GM18508 (cell line): Measurements from ENCODE around the gene MAST4.

Source experiments
- ATAC-seq: cut with Tn5 transposase; IDR thresholded peaks from one replicate; pipeline ENCODE4 v1.9.1; 2021; ENCODE audit warnings: moderate number of reproducible peaks; ENCODE audit not compliant: insufficient read depth, unreplicated experiment

MAST4 gene

DNA sequence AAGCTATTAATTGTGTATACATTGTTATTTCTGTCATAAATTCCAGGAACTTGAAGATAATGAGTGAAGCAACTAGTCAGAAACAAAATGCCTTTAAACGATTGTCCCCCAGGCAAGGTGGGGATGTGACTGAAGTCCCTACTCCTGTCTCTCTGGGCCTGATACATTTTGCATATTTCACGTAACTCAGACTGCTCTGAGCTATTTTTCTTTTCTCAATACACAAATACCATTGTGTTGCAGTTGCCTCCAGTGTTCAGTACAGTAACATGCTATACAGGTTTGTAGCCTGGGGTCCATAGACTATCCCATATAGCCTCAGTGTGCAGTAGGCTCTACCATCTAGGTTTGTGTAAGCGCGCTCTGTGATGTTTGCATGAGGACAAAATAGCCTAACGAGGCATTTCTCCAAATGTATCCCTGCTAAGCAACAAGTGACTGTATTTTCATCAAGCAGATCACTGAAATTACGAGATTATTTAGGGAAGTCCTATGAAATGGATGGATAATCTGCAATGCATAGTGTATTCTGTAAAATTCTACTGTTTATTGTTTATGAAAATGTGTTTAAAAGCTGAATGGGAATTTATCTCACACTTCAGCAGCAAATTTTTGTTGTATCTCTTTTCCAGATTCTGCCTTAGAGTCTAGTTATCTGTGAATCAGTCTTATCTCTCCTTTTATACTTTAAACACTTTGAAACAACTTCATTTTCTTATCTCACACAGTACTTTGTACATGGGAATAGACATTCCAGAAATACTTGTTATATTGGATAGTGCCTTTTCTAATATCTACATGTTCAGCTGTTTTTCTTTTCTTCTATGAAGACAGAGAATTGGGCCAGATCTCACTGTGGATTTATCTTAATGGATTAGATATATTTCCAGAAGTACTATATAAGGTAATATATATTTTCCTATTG is 449.9 kb downstream of the MAST4 start:
- no peak for ATAC-seq

DNA sequence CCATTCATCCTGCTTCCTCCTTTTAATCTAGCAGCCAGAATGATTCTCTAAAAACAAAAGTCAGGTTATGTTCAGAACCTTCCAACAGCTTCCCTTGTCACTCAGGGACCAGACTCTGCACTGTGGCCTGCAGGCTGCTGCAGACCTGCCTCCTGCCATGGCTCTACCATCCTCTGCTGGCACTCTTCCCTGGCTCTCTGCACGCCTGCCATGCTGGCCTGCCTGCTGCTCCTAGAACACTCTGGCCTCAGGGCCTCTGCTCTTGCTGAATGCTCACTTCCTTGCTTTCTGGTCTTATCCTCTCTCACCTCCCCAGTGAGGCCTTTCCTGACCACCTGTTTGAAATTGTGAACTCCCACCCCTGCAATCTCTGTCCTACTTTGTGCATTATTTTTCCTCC is 451.0 kb downstream of the MAST4 start:
- no peak for ATAC-seq

DNA sequence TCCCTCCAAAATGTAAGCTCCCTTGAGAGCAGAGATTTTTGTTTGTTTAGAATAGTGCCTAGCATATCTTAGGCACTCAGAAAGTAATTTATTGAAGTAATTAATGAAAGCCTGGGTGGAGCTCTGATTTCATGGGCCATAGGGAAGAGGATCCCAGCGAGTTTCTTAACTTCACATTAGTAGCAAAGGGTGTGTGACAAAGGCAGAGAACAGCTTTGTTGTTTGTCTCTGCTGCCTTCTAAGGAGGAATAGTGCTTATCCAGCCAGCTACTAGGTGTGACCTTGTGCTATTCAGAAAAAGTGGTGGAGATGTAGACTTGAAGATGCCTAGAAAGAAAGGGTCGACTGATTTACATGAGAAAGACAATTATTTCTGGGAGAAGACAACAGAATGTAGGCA is 451.4 kb downstream of the MAST4 start:
- no peak for ATAC-seq

DNA sequence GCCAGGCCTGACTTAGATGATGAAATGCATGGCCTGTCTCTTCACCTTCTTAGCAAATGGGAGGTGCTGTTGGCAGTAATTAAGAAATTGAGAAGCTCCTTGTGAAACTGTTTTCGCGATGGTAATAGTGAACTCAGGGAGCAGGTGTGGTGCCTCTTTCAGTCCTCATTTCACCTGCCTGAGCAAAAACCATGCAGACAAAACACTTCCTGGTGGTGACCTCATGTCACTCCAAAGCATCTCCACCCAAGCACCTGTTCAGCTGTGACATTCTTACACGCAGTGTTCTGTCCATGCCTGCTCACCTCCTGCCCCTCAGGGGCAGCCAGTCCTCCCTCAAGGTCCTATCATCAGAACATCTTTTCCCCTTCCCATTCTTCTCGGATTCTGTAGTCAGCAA is 453.9 kb downstream of the MAST4 start:
- no peak for ATAC-seq

- ATAC-seq: no peak
These were observed 454.4 kb downstream of the MAST4 start for GRCh38 chr5:67050635-67051034.

GRCh38 chr5:67051164-67051563 is 455.0 kb downstream of the MAST4 start:
- ATAC-seq: no peak

- no peak for ATAC-seq
These were observed 455.8 kb downstream of the MAST4 start for GRCh38 chr5:67052034-67052433.

GRCh38 chr5:67053229-67053628 is 457.0 kb downstream of the MAST4 start:
- no peak for ATAC-seq

GRCh38 chr5:67058998-67059743 is 463.0 kb downstream of the MAST4 start:
- ATAC-seq: no peak

- no peak for ATAC-seq
These were observed 463.7 kb downstream of the MAST4 start for GRCh38 chr5:67059744-67060490.

GRCh38 chr5:67061511-67061910 is 465.3 kb downstream of the MAST4 start:
- no peak for ATAC-seq

DNA sequence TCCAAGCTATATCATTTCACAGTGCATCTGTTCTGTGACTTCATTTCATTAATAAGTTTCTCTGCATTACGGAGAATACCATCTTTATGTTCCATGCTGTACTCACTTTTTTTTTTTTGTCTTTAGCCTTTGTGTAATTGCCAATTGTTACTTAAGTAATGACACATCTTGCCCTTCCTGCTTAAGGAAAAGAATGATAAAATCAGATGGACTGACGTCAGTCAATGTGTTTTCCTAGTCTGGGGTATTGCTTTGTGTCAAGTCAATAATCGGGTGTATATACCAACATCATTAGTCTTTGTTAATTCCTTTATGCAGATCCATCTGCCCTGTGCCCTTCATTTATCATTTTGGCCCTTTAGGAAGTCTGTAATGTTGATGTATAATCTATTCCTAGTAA is 466.9 kb downstream of the MAST4 start:
- ATAC-seq: no peak

DNA sequence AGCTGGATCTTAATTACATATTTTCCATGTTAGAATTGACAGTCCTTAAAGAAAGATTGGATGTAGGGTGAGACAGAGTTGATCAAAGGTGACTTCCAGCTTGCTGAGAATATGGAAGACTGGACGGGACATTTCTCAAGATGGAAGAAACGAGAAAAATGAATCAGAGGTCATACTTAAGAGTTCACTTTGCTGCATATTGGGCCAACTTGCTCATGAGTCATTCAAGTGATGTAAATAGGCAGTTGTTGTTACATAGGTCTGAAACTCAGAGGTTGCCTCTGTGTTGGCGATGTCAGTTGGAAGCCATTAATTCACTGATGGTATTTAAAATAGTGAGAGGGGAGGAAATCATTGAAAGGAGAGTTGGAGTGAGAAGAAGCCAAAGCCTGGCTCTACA is 467.6 kb downstream of the MAST4 start:
- ATAC-seq: no peak

DNA sequence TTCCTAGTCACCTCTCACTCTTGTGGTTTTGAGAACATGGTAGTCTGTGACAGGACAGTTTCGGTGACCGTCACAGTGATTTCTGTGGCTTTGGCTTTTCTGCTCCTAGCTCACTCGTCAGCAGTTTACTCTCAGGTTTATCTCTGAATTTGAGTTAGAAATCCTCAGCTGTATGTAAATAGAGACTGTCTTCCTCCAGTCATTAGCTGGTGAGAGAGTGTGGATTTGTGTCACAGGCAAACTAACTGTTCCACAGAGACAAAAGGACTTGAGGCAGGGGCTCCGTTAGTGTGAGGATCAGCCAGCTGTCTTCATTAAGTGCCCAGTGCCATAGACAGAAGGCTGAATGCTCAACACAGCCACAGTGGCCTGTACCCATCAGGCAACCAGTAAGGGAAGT is 469.0 kb downstream of the MAST4 start:
- ATAC-seq: no peak

- no peak for ATAC-seq
These were observed 469.5 kb downstream of the MAST4 start for GRCh38 chr5:67065696-67066095.

- no peak for ATAC-seq
These were observed 470.6 kb downstream of the MAST4 start for GRCh38 chr5:67066815-67067214.

GRCh38 chr5:67073045-67073680 is 477.0 kb downstream of the MAST4 start:
- ATAC-seq: no peak

DNA sequence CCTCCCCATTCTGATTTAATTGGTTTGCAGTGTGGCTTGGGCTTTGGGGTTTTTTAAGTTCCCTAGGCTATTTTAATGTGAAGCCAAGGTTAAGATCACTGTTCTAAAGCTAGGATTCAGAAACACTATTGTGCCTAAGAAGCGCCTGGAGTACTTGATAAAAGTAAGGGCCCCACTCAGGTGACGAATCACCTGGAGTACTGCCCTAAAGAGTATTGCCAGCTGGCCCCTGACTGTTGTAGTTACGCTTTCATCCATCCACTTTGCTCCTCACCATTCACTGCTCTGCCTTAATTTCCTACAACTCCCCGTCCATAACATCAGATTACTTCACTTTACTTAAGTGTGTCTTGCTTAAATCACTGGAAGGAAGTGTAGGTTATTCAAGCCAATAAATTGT is 481.1 kb downstream of the MAST4 start:
- no peak for ATAC-seq

GRCh38 chr5:67081261-67081660 is 485.1 kb downstream of the MAST4 start:
- no peak for ATAC-seq

DNA sequence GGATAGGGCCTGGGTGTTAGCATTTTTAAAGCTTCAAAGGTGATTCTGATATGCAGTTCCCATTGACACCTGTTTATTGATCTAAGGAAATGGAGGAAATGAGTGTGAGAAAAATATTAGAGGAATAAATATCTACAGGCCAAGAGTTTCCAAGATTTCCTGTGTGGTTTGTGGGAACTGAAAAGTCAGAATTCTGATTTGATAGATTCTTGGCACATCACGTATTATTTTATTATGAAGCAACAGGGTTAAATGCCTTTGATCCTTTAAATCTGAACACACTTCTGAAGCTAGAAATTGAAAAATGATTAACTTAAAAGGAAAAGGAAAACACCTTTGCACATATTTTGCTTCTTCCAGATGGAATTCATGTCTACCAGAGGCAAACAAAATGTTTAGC is 486.7 kb downstream of the MAST4 start:
- ATAC-seq: no peak
